ENCODE data around the gene SLC6A6.

DNA sequence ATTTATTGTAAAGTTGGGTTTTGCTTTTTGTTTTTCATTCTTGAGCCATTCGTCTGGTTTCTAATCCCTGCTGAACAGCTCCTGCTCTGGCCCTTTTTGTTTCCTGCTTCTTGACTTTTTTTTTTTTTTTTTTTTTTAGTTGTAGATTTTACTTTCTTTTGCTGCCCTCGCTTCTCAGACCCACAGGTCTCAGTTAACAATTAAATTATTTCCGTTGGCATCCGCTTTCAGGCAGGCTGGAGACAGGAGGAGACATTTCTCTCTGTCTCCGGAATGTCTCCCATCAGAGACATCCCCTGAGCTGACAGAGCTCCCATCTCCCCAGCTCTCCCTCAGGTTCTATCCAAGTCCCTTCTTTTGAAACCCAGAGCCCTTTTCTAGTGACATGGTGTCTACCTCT is 68.6 kb downstream of the SLC6A6 start:
- TF ChIP-seq, protein P1, sequence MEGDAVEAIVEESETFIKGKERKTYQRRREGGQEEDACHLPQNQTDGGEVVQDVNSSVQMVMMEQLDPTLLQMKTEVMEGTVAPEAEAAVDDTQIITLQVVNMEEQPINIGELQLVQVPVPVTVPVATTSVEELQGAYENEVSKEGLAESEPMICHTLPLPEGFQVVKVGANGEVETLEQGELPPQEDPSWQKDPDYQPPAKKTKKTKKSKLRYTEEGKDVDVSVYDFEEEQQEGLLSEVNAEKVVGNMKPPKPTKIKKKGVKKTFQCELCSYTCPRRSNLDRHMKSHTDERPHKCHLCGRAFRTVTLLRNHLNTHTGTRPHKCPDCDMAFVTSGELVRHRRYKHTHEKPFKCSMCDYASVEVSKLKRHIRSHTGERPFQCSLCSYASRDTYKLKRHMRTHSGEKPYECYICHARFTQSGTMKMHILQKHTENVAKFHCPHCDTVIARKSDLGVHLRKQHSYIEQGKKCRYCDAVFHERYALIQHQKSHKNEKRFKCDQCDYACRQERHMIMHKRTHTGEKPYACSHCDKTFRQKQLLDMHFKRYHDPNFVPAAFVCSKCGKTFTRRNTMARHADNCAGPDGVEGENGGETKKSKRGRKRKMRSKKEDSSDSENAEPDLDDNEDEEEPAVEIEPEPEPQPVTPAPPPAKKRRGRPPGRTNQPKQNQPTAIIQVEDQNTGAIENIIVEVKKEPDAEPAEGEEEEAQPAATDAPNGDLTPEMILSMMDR (IDR thresholded peaks at IDR 0.05) = no peak
- no peak for TF ChIP-seq POLR2A (IDR thresholded peaks at IDR 0.05)

Measured in lower leg skin (tissue), 3 donors.